ENCODE measurements around the gene TEX12.
"Not testable (repeated sequence)": the region's sequence is repeated elsewhere in the genome, so short reads cannot be mapped to it uniquely, and the experiment has no call there.

TEX12 gene

DNA sequence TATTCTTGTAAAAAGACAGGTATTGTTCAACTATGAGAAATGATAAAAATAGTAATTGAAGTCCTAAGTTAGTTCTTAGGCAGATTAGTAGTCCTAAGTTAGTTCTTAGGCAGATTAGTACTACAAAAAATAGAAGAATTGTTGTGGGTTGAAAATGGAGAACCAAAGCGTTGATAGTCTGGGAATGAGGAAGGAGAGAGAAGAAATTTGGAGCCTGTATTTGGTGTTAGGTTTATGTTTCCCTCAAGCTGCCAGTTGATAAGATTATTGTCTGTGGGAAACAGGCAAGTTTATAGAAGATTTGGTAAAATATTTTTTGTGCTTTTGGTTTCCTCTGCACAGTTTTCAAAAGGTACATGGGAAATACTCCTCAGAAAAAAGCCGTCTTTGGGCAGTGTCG is 11.8 kb downstream of the TEX12 start:
- no peaks in the 10 kb centered on the region for H3K36me3 ChIP-seq (ENCODE audit: control insufficient read depth, insufficient read depth, low read length)
- H3K27ac ChIP-seq (ENCODE audit: insufficient read depth, low read depth, low read length, poor library complexity, severe bottlenecking): no peak overlapping the region
- 90 to 94% methylated on average over 3 of the region's 3 CpGs for WGBS, 2 experiments
- H3K4me3 ChIP-seq (ENCODE audit: insufficient read depth, low read depth, low read length): no peak overlapping the region
- H3K9me3 ChIP-seq (ENCODE audit: control insufficient read depth, low read length): no peaks in the 10 kb centered on the region
- H3K4me1 ChIP-seq (ENCODE audit: control insufficient read depth, insufficient read depth, low read length): no peaks in the 10 kb centered on the region
- no peaks in the 10 kb centered on the region for H3K27me3 ChIP-seq (ENCODE audit: control insufficient read depth, insufficient read depth, low read length, poor library complexity, severe bottlenecking)

DNA sequence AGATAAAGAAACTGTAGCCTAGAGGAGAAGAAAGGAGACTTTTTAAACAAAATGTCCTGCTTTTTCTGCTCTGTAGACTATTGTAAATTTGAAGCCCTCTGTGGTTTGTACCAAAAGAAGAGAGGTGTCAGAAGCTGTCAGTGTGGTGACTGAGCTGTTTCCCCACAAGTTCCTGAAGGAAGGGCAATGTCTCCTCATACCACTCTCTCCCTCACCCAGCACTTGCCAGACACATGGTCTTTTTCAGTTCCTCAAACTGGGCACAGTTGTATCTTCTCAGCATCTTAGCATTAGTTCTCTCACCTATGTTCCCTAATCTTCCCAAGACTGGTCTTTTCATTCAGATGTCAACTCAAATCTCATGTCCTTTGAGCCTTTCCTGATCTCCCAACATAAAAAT is 12.4 kb downstream of the TEX12 start:
- no peak overlapping the region for H3K27ac ChIP-seq (ENCODE audit: insufficient read depth, low read depth, low read length, poor library complexity, severe bottlenecking)
- no peak overlapping the region for H3K4me3 ChIP-seq (ENCODE audit: insufficient read depth, low read depth, low read length)
- no peaks in the 10 kb centered on the region for H3K36me3 ChIP-seq (ENCODE audit: control insufficient read depth, insufficient read depth, low read length)
- no peaks in the 10 kb centered on the region for H3K4me1 ChIP-seq (ENCODE audit: control insufficient read depth, insufficient read depth, low read length)
- H3K27me3 ChIP-seq (ENCODE audit: control insufficient read depth, insufficient read depth, low read length, poor library complexity, severe bottlenecking): no peaks in the 10 kb centered on the region
- H3K9me3 ChIP-seq (ENCODE audit: control insufficient read depth, low read length): no peaks in the 10 kb centered on the region

DNA sequence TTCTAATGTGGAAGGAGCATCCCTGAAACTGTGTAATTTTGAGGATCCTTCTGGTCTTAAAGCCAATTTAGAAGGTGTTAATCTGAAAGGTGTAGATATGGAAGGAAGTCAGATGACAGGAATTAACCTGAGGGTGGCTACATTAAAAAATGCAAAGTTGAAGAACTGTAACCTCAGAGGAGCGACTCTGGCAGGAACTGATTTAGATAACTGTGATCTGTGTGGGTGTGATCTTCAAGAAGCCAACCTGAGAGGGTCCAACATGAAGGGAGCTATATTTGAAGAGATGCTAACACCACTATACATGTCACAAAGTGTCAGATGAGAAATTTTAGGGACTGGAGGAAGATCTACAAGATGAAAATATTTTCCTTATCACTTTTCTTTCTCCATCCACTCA is 15.7 kb downstream of the TEX12 start:
- H3K4me3 ChIP-seq (ENCODE audit: insufficient read depth, low read depth, low read length): no peak overlapping the region
- no peaks in the 10 kb centered on the region for H3K27me3 ChIP-seq (ENCODE audit: control insufficient read depth, insufficient read depth, low read length, poor library complexity, severe bottlenecking)
- 82 to 86% methylated on average over 1 of the region's 1 CpG for WGBS, 2 experiments
- no peak overlapping the region for H3K27ac ChIP-seq (ENCODE audit: insufficient read depth, low read depth, low read length, poor library complexity, severe bottlenecking)
- no peaks in the 10 kb centered on the region for H3K36me3 ChIP-seq (ENCODE audit: control insufficient read depth, insufficient read depth, low read length)
- no peaks in the 10 kb centered on the region for H3K4me1 ChIP-seq (ENCODE audit: control insufficient read depth, insufficient read depth, low read length)
- no peaks in the 10 kb centered on the region for H3K9me3 ChIP-seq (ENCODE audit: control insufficient read depth, low read length)

- no peak overlapping the region for H3K4me3 ChIP-seq (ENCODE audit: insufficient read depth, low read depth, low read length)
- no peaks in the 10 kb centered on the region for H3K36me3 ChIP-seq (ENCODE audit: control insufficient read depth, insufficient read depth, low read length)
- H3K4me1 ChIP-seq (ENCODE audit: control insufficient read depth, insufficient read depth, low read length): no peaks in the 10 kb centered on the region
- H3K27ac ChIP-seq (ENCODE audit: insufficient read depth, low read depth, low read length, poor library complexity, severe bottlenecking): no peak overlapping the region
- no peaks in the 10 kb centered on the region for H3K27me3 ChIP-seq (ENCODE audit: control insufficient read depth, insufficient read depth, low read length, poor library complexity, severe bottlenecking)
- no peaks in the 10 kb centered on the region for H3K9me3 ChIP-seq (ENCODE audit: control insufficient read depth, low read length)
Measured at GRCh38 chr11:112185883-112186282, 18.7 kb downstream of the TEX12 start.

DNA sequence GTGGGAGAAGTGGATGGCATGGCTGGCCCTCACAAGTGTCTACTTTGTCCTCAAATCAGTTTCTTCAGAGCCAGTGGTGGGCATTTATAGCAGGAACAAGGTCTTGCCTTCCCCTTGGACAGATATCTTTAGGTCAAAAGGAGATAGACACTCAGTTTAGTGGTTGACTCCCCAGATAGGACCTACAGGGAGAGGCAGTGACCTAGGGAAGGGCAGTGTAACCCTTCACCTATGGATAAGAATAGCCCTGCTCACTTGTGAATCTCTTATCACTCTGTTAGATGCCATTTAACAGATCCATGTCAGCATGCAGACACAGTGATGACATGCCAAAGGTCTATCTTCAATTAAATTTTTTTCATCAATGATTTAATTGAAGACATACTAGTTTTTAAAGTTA is 19.1 kb downstream of the TEX12 start:
- no peak overlapping the region for H3K27ac ChIP-seq (ENCODE audit: insufficient read depth, low read depth, low read length, poor library complexity, severe bottlenecking)
- no peaks in the 10 kb centered on the region for H3K36me3 ChIP-seq (ENCODE audit: control insufficient read depth, insufficient read depth, low read length)
- no peak overlapping the region for H3K4me3 ChIP-seq (ENCODE audit: insufficient read depth, low read depth, low read length)

GRCh38 chr11:112195113-112195512 is 27.9 kb downstream of the TEX12 start:
- not testable (repeated sequence) for H3K9me3 ChIP-seq (ENCODE audit: control insufficient read depth, low read length); H3K4me3 ChIP-seq (ENCODE audit: insufficient read depth, low read depth, low read length); H3K27ac ChIP-seq (ENCODE audit: insufficient read depth, low read depth, low read length, poor library complexity, severe bottlenecking); H3K4me1 ChIP-seq (ENCODE audit: control insufficient read depth, insufficient read depth, low read length); H3K36me3 ChIP-seq (ENCODE audit: control insufficient read depth, insufficient read depth, low read length); H3K27me3 ChIP-seq (ENCODE audit: control insufficient read depth, insufficient read depth, low read length, poor library complexity, severe bottlenecking)
- 89 to 91% methylated on average over 11 of the region's 11 CpGs for WGBS, 2 experiments

More for the DNA sequence above, 19.1 kb downstream of the TEX12 start:
- H3K4me1 ChIP-seq (ENCODE audit: control insufficient read depth, insufficient read depth, low read length): no peaks in the 10 kb centered on the region
- H3K27me3 ChIP-seq (ENCODE audit: control insufficient read depth, insufficient read depth, low read length, poor library complexity, severe bottlenecking): no peaks in the 10 kb centered on the region
- no peaks in the 10 kb centered on the region for H3K9me3 ChIP-seq (ENCODE audit: control insufficient read depth, low read length)

DNA sequence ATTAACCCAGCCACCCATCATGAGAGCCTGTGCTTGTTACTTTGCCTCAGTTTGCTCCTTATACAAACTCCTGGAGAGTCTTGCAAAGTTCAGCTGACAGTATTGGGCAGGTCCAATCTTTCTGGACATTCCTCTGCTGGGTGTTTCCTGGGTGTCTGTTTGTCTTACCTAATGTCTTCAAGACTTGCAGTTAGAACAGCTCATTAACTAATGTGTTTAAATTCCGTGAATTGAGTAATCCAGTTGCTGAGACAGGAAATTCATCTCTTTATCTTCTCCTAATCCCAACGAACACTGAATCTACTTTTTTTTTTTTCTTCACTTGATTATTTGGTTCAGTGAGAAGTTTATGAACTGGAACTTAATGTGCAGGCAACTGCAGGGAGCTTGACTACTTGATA is 28.8 kb downstream of the TEX12 start:
- H3K27me3 ChIP-seq (ENCODE audit: control insufficient read depth, insufficient read depth, low read length, poor library complexity, severe bottlenecking): no peaks in the 10 kb centered on the region
- no peaks in the 10 kb centered on the region for H3K9me3 ChIP-seq (ENCODE audit: control insufficient read depth, low read length)
- H3K4me1 ChIP-seq (ENCODE audit: control insufficient read depth, insufficient read depth, low read length): no peaks in the 10 kb centered on the region
- no peak overlapping the region for H3K4me3 ChIP-seq (ENCODE audit: insufficient read depth, low read depth, low read length)
- no peak overlapping the region for H3K27ac ChIP-seq (ENCODE audit: insufficient read depth, low read depth, low read length, poor library complexity, severe bottlenecking)
- no peaks in the 10 kb centered on the region for H3K36me3 ChIP-seq (ENCODE audit: control insufficient read depth, insufficient read depth, low read length)
- WGBS, 2 experiments: 85 to 93% methylated on average over 2 of the region's 2 CpGs

DNA sequence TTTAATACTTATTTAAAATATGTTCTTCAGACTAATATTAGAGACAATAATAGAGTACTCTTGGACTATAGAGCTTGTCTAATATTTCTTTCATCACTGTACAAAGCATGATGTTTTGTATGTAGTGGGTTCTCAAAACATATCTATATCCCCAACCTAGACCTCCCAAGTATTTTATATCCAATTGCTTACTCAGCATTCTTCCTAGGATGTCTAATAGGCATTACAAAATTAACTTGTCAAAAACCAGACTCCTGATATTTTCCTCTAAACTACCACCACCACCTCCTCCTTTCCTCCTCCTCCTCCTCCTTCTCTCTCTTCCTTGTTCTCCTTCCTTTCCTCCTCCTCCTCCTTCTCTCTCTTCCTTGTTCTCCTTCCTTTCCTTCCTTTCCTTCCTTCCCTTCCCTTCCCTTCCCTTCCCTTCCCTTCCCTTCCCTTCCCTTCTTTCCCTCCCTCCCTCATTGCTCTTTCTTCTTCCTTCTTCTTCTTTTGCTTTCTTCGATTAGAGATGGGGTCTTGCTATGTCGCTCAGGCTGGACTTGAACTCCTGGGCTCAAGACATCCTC is 29.4 kb downstream of the TEX12 start:
- WGBS, 2 experiments: 92% methylated on average over 2 of the region's 2 CpGs
- H3K9me3 ChIP-seq (ENCODE audit: control insufficient read depth, low read length): no peaks in the 10 kb centered on the region
- no peaks in the 10 kb centered on the region for H3K4me1 ChIP-seq (ENCODE audit: control insufficient read depth, insufficient read depth, low read length)
- H3K4me3 ChIP-seq (ENCODE audit: insufficient read depth, low read depth, low read length): no peak overlapping the region
- no peaks in the 10 kb centered on the region for H3K36me3 ChIP-seq (ENCODE audit: control insufficient read depth, insufficient read depth, low read length)
- H3K27ac ChIP-seq (ENCODE audit: insufficient read depth, low read depth, low read length, poor library complexity, severe bottlenecking): no peak overlapping the region
- no peaks in the 10 kb centered on the region for H3K27me3 ChIP-seq (ENCODE audit: control insufficient read depth, insufficient read depth, low read length, poor library complexity, severe bottlenecking)

- H3K4me3 ChIP-seq (ENCODE audit: insufficient read depth, low read depth, low read length); H3K27ac ChIP-seq (ENCODE audit: insufficient read depth, low read depth, low read length, poor library complexity, severe bottlenecking); H3K9me3 ChIP-seq (ENCODE audit: control insufficient read depth, low read length); H3K36me3 ChIP-seq (ENCODE audit: control insufficient read depth, insufficient read depth, low read length); H3K27me3 ChIP-seq (ENCODE audit: control insufficient read depth, insufficient read depth, low read length, poor library complexity, severe bottlenecking); H3K4me1 ChIP-seq (ENCODE audit: control insufficient read depth, insufficient read depth, low read length): not testable (repeated sequence)
- 74 to 81% methylated on average over 3 to 4 of the region's 4 CpGs for WGBS, 2 experiments
Measured at GRCh38 chr11:112199101-112199500, 31.9 kb downstream of the TEX12 start.

- WGBS, 2 experiments: 44 to 50% methylated on average over 2 of the region's 2 CpGs
- Histone ChIP-seq H3K4me3 (ENCODE audit: insufficient read depth, low read depth, low read length) (no peak overlapping the region), H3K9me3 (ENCODE audit: control insufficient read depth, low read length) (no peaks in the 10 kb centered on the region), H3K27ac (ENCODE audit: insufficient read depth, low read depth, low read length, poor library complexity, severe bottlenecking) (no peak overlapping the region), H3K4me1 (ENCODE audit: control insufficient read depth, insufficient read depth, low read length) (no peaks in the 10 kb centered on the region), H3K36me3 (ENCODE audit: control insufficient read depth, insufficient read depth, low read length) (no peaks in the 10 kb centered on the region), H3K27me3 (ENCODE audit: control insufficient read depth, insufficient read depth, low read length, poor library complexity, severe bottlenecking) (no peaks in the 10 kb centered on the region)
Measured at GRCh38 chr11:112200252-112200651, 33.1 kb downstream of the TEX12 start.

DNA sequence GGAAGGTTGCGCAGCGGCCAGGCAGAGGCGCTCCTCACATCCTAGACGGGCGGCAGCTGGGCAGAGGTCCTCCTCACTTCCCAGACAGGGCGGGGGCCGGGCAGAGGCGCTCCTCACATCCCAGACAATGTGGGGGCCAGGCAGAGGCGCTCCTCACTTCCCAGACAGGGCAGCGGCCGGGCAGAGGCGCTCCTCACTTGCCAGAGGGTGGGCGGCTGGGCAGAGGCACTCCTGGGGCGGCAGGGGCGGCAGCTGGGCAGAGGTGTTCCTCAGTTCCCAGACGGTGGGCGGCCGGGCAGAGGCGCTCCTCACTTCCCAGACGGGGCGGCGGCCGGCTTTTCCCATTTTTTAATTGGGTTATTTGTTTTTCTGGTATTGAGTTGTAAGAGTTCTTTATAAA is 38.9 kb downstream of the TEX12 start:
- H3K27me3 ChIP-seq (ENCODE audit: control insufficient read depth, insufficient read depth, low read length, poor library complexity, severe bottlenecking): no peaks in the 10 kb centered on the region
- H3K36me3 ChIP-seq (ENCODE audit: control insufficient read depth, insufficient read depth, low read length): no peaks in the 10 kb centered on the region
- WGBS, 2 experiments: 92 to 93% methylated on average over 23 of the region's 23 CpGs
- H3K4me3 ChIP-seq (ENCODE audit: insufficient read depth, low read depth, low read length): no peak overlapping the region
- no peak overlapping the region for H3K27ac ChIP-seq (ENCODE audit: insufficient read depth, low read depth, low read length, poor library complexity, severe bottlenecking)
- no peaks in the 10 kb centered on the region for H3K4me1 ChIP-seq (ENCODE audit: control insufficient read depth, insufficient read depth, low read length)
- H3K9me3 ChIP-seq (ENCODE audit: control insufficient read depth, low read length): no peaks in the 10 kb centered on the region

Data from ectodermal cell (in vitro differentiated cells).